NCI-H2029 (cell line): ENCODE results near the gene DDOST.
A peak's percentile ranks its signal among the peaks of the same experiment; 100 is the strongest.

Experiments used
- DNase-seq: peaks from one replicate; lab custom pipeline; 2025; lab: John Stamatoyannopoulos, UW

Gene DDOST

GRCh38 chr1:20660847-20661206 lies 342 bp downstream of the DDOST start:
- no peak for DNase-seq

GRCh38 chr1:20660363-20660762 lies 806 bp downstream of the DDOST start:
- no peak for DNase-seq

GRCh38 chr1:20658166-20658915 lies 2.8 kb downstream of the DDOST start:
- no peak for DNase-seq

GRCh38 chr1:20657024-20657423 lies 4.1 kb downstream of the DDOST start:
- no peak for DNase-seq

GRCh38 chr1:20654104-20654690 lies 7.0 kb downstream of the DDOST start:
- no peak for DNase-seq

- DNase-seq = no peak
Measured at GRCh38 chr1:20652300-20652699, 8.9 kb downstream of the DDOST start.

GRCh38 chr1:20648946-20649345 lies 12.2 kb downstream of the DDOST start:
- no peak for DNase-seq

- DNase-seq = no peak
Measured at GRCh38 chr1:20648438-20648837, 12.7 kb downstream of the DDOST start.

GRCh38 chr1:20645414-20645813 lies 15.8 kb downstream of the DDOST start:
- no peak for DNase-seq

GRCh38 chr1:20644416-20644815 lies 16.8 kb downstream of the DDOST start:
- DNase-seq = no peak

GRCh38 chr1:20643080-20643479 lies 18.1 kb downstream of the DDOST start:
- no peak for DNase-seq

- DNase-seq = no peak
Measured at GRCh38 chr1:20641975-20642374, 19.2 kb downstream of the DDOST start.

GRCh38 chr1:20640183-20640597 lies 21.0 kb downstream of the DDOST start:
- DNase-seq = peak; percentile 18

GRCh38 chr1:20636785-20637347 lies 24.3 kb downstream of the DDOST start:
- no peak for DNase-seq

- peak; percentile 54 for DNase-seq
Measured at GRCh38 chr1:20634594-20635084, 26.5 kb downstream of the DDOST start.

- DNase-seq = no peak
Measured at GRCh38 chr1:20634065-20634593, 27.0 kb downstream of the DDOST start.

- peak; percentile 58 for DNase-seq
Measured at GRCh38 chr1:20633190-20634064, 27.7 kb downstream of the DDOST start, which contains the start of gene PINK1. PINK1 (plus strand) TSS chr1:20633458; CDS start chr1:20633549, 91 bp downstream.

- no peak for DNase-seq
Measured at GRCh38 chr1:20632386-20632785, 28.8 kb downstream of the DDOST start.

- no peak for DNase-seq
Measured at GRCh38 chr1:20630729-20631128, 30.4 kb downstream of the DDOST start.

GRCh38 chr1:20626524-20626923 lies 34.6 kb downstream of the DDOST start:
- DNase-seq = no peak

- no peak for DNase-seq
Measured at GRCh38 chr1:20626098-20626427, 35.1 kb downstream of the DDOST start.
